H1 (cell line): Measurements from ENCODE around the gene STAU1. TPM values are rescaled to one million over a fixed set of nuclear protein-coding genes. Genes with fewer than 3 reads are reported as not detected.
A peak's percentile ranks its signal among the peaks of the same experiment; 100 is the strongest.

Experiments
- CTCF ChIA-PET: fragments of 300-600 bp; sonication (Branson Sonifier 250); formaldehyde crosslinking; loops from one replicate; lab custom pipeline; 2021; ENCODE audit not compliant: partially characterized antibody; lab: Charles Lee
- POLR2A ChIA-PET: fragments of 300-600 bp; sonication (Branson Sonifier 250); formaldehyde crosslinking; loops from one replicate; lab custom pipeline; 2021; ENCODE audit warnings: inconsistent platforms; ENCODE audit not compliant: partially characterized antibody; lab: Charles Lee
- DNase-seq, 2 experiments: peaks; one replicate each; pipeline versions ENCODE4 v3.0.0 to v3.0.0-alpha.2; 2010 to 2022; ENCODE audit warnings: low spot score in 2 of 2, low read depth in 1 of 2, mixed read lengths in 1 of 2
- FAIRE-seq: peaks from 2 replicates; lab custom pipeline; 2011; peaks lifted over from hg19 to GRCh38; lab: Jason Lieb, UNC
- H2AFZ ChIP-seq: 2 replicates; pipeline ENCODE4 v1.8.1; 2012; ENCODE audit warnings: low read length, inconsistent platforms
- H2AK5ac ChIP-seq: 2 replicates; pipeline ENCODE4 v1.6.1; 2013; ENCODE audit warnings: low read depth, low read length
- H2BK120ac ChIP-seq: replicated peaks from 2 replicates; pipeline ENCODE3; 2013; ENCODE audit warnings: low read depth, low read length, inconsistent platforms
- H2BK12ac ChIP-seq: 2 replicates; pipeline ENCODE4 v1.6.1; 2013; ENCODE audit warnings: low read depth, low read length
- H2BK15ac ChIP-seq: 2 replicates; pipeline ENCODE4 v1.6.1; 2013; ENCODE audit warnings: low read length
- H2BK20ac ChIP-seq: 2 replicates; pipeline ENCODE4 v1.6.1; 2013; ENCODE audit warnings: low read length
- H2BK5ac ChIP-seq: 2 replicates; pipeline ENCODE4 v1.6.1; 2013; ENCODE audit warnings: low read depth, low read length
- H3K14ac ChIP-seq: 2 replicates; pipeline ENCODE4 v1.6.1; 2013; ENCODE audit warnings: inconsistent platforms; ENCODE audit not compliant: insufficient read length
- H3K18ac ChIP-seq: 2 replicates; pipeline ENCODE4 v1.6.1; 2013; ENCODE audit warnings: low read length; ENCODE audit errors: extremely low read depth
- H3K23ac ChIP-seq: 2 replicates; pipeline ENCODE4 v1.6.1; 2013; ENCODE audit warnings: inconsistent platforms; ENCODE audit not compliant: insufficient read length
- H3K23me2 ChIP-seq: 2 replicates; pipeline ENCODE4 v1.6.1; 2013; ENCODE audit warnings: low read depth, low read length
- H3K27ac ChIP-seq: 2 replicates; pipeline ENCODE4 v1.6.1; 2011; ENCODE audit warnings: low read depth, low read length, inconsistent platforms
- H3K27me3 ChIP-seq, 4 experiments: replicated peaks in 1 of 4; 1 replicate in 1 of 4; 2 replicates in 3 of 4; pipeline versions ENCODE4 v1.6.1 to v1.8.1; 2011 to 2013; ENCODE audit warnings: low read length in 3 of 4, mild to moderate bottlenecking in 3 of 4, inconsistent platforms in 2 of 4, mixed read lengths in 2 of 4, moderate library complexity in 1 of 4; ENCODE audit not compliant: control insufficient read depth in 3 of 4, insufficient read depth in 3 of 4; ENCODE audit errors: extremely low read depth in 1 of 4
- H3K36me3 ChIP-seq, 4 experiments: 2 replicates each; pipeline versions ENCODE4 v1.6.1 to v1.8.1; 2011 to 2013; ENCODE audit warnings: mild to moderate bottlenecking in 4 of 4, low read length in 3 of 4, moderate library complexity in 2 of 4, control low read depth in 1 of 4, inconsistent platforms in 1 of 4; ENCODE audit not compliant: insufficient read depth in 4 of 4, control insufficient read depth in 2 of 4
- H3K4ac ChIP-seq: replicated peaks from 2 replicates; pipeline ENCODE3; 2013; ENCODE audit warnings: low read length, low read depth, mixed read lengths, inconsistent platforms; ENCODE audit not compliant: insufficient read length
- H3K4me1 ChIP-seq, 4 experiments: replicated peaks in 1 of 4; 1 replicate in 1 of 4; 2 replicates in 3 of 4; pipeline versions ENCODE4 v1.6.1 to v1.8.1; 2011 to 2013; ENCODE audit warnings: low read length in 3 of 4, inconsistent platforms in 2 of 4, mixed read lengths in 1 of 4; ENCODE audit not compliant: insufficient read depth in 4 of 4, control insufficient read depth in 3 of 4
- H3K4me2 ChIP-seq, 2 experiments: 2 replicates each; pipeline versions ENCODE4 v1.6.1 to v1.8.1; 2011 to 2013; ENCODE audit warnings: low read depth in 2 of 2, low read length in 2 of 2, control low read depth in 1 of 2, inconsistent platforms in 1 of 2, mild to moderate bottlenecking in 1 of 2; ENCODE audit not compliant: insufficient read depth in 1 of 2
- H3K4me3 ChIP-seq, 4 experiments: fragments of 200-600, 300-600 bp in 1 of 4; sonication (generic), shearing (Covaris generic), sonication (Bioruptor Twin) in 1 of 4; 2 replicates each; pipeline versions ENCODE4 v1.5.1 to v1.8.1; 2011 to 2016; ENCODE audit warnings: low read length in 4 of 4, low read depth in 3 of 4, control low read depth in 2 of 4, inconsistent platforms in 2 of 4, mild to moderate bottlenecking in 2 of 4, mixed read lengths in 1 of 4, moderate library complexity in 1 of 4; ENCODE audit not compliant: insufficient read depth in 2 of 4; ENCODE audit errors: extremely low read depth in 1 of 4
- H3K56ac ChIP-seq: replicated peaks from 2 replicates; pipeline ENCODE3; 2013; ENCODE audit warnings: low read depth, mild to moderate bottlenecking, mixed read lengths, low read length, inconsistent platforms; ENCODE audit not compliant: insufficient read length
- H3K79me1 ChIP-seq: 2 replicates; pipeline ENCODE4 v1.6.1; 2013; ENCODE audit warnings: low read depth, low read length, control low read depth
- H3K79me2 ChIP-seq, 2 experiments: 2 replicates each; pipeline versions ENCODE4 v1.6.1 to v1.8.1; 2012 to 2013; ENCODE audit warnings: low read length in 2 of 2, mild to moderate bottlenecking in 2 of 2, inconsistent platforms in 1 of 2; ENCODE audit not compliant: insufficient read depth in 2 of 2, control insufficient read depth in 1 of 2
- H3K9ac ChIP-seq, 4 experiments: replicated peaks in 1 of 4; 1 replicate in 1 of 4; 2 replicates in 3 of 4; pipeline versions ENCODE4 v1.6.1 to v1.8.1; 2011 to 2013; ENCODE audit warnings: low read depth in 3 of 4, low read length in 3 of 4, control low read depth in 2 of 4, mild to moderate bottlenecking in 2 of 4, moderate library complexity in 2 of 4, inconsistent platforms in 1 of 4; ENCODE audit errors: extremely low read depth in 1 of 4
- H3K9me3 ChIP-seq, 2 experiments: 2 replicates each; pipeline versions ENCODE4 v1.6.1 to v1.8.1; 2012 to 2013; ENCODE audit warnings: mild to moderate bottlenecking in 2 of 2, moderate library complexity in 2 of 2, control low read depth in 1 of 2, inconsistent platforms in 1 of 2, low read depth in 1 of 2, low read length in 1 of 2, mixed read lengths in 1 of 2; ENCODE audit not compliant: insufficient read depth in 2 of 2
- H4K20me1 ChIP-seq, 2 experiments: replicated peaks in 1 of 2; 2 replicates each; pipeline versions ENCODE3 to v1.8.1; 2011 to 2013; ENCODE audit warnings: inconsistent platforms in 2 of 2, low read length in 2 of 2, mild to moderate bottlenecking in 1 of 2; ENCODE audit not compliant: insufficient read depth in 2 of 2, control insufficient read depth in 1 of 2
- H4K5ac ChIP-seq: 2 replicates; pipeline ENCODE4 v1.6.1; 2013; ENCODE audit warnings: low read length, low read depth, mixed read lengths, inconsistent platforms; ENCODE audit not compliant: insufficient read length
- H4K8ac ChIP-seq: 2 replicates; pipeline ENCODE4 v1.8.0; 2013; ENCODE audit warnings: mild to moderate bottlenecking, moderate library complexity, low read length, inconsistent platforms; ENCODE audit not compliant: insufficient read depth; ENCODE audit errors: extremely low read depth
- H4K91ac ChIP-seq: replicated peaks from 2 replicates; pipeline ENCODE3; 2013; ENCODE audit warnings: low read length, mixed read lengths, inconsistent platforms; ENCODE audit not compliant: insufficient read length
- CEBPB ChIP-seq: IDR thresholded peaks from 2 replicates; pipeline ENCODE4 v1.6.1; 2012; ENCODE audit warnings: low read depth, low read length
- EGR1 ChIP-seq: IDR thresholded peaks from 2 replicates; pipeline ENCODE4 v1.6.1; 2011; ENCODE audit warnings: low read depth, low read length, borderline replicate concordance
- GABPA ChIP-seq: IDR thresholded peaks from 2 replicates; pipeline ENCODE4 v1.6.1; 2011; ENCODE audit warnings: mild to moderate bottlenecking, low read length, moderate library complexity, borderline replicate concordance; ENCODE audit not compliant: insufficient read depth
- JUN ChIP-seq: IDR thresholded peaks from 2 replicates; pipeline ENCODE4 v1.6.1; 2011; ENCODE audit warnings: low read depth, mild to moderate bottlenecking, improper control_type of control experiment, low read length
- KDM5A ChIP-seq: fragments of 200-600 bp; IDR thresholded peaks from 2 replicates; pipeline ENCODE4 v1.7.1; 2012; ENCODE audit warnings: mild to moderate bottlenecking, low read length, inconsistent platforms, mixed read lengths
- MAFK ChIP-seq: IDR thresholded peaks from 2 replicates; pipeline ENCODE4 v1.6.1; 2012; ENCODE audit warnings: low read depth, mild to moderate bottlenecking, improper control_type of control experiment, low read length
- RBBP5 ChIP-seq: IDR thresholded peaks from 2 replicates; pipeline ENCODE4 v1.7.1; 2012; ENCODE audit warnings: low read depth, mild to moderate bottlenecking, inconsistent platforms, low read length, moderate library complexity, borderline replicate concordance
- SIRT6 ChIP-seq: IDR thresholded peaks from one replicate; pipeline ENCODE4 v1.7.1; 2012; ENCODE audit warnings: low read length, inconsistent platforms
- SUZ12 ChIP-seq: fragments of 200-600 bp; sonication (generic); IDR thresholded peaks from 2 replicates; pipeline ENCODE4 v1.6.1; 2012; ENCODE audit warnings: mild to moderate bottlenecking, inconsistent platforms, low read length, moderate library complexity, mixed read lengths
- TAF1 ChIP-seq: IDR thresholded peaks from 2 replicates; pipeline ENCODE4 v1.6.1; 2011; ENCODE audit warnings: mild to moderate bottlenecking, low read depth, low read length
- WGBS, 2 experiments: shearing (Covaris generic) in 1 of 2; methylation state at CpG; one replicate each; pipeline versions ENCODE4 v1.1.6 to v1.1.7; 2013 to 2015; ENCODE audit warnings: low lambda C conversion rate in 2 of 2, mixed read lengths in 2 of 2, inconsistent platforms in 1 of 2, low coverage in 1 of 2, missing lambda C conversion rate in 1 of 2; ENCODE audit not compliant: insufficient replicate concordance in 2 of 2, insufficient coverage in 1 of 2, insufficient read length in 1 of 2; ENCODE audit errors: extremely low coverage in 1 of 2, missing lambda C conversion rate in 1 of 2; 5-methylcytosine and 5-hydroxymethylcytosine counted together
- polyA plus RNA-seq, 7 experiments: library from polyadenylated mRNA; depleted of rRNA in 3 of 7; stranded (reverse) in 5 of 7; unstranded in 2 of 7; fragments of >200 nt in 5 of 7; fragments of 200-250 nt in 2 of 7; gene quantifications; 1 replicate in 5 of 7; 2 replicates in 1 of 7; 4 replicates in 1 of 7; pipeline versions ENCODE4 v1.2.1 to v1.2.3, GENCODE V29; 2011 to 2013; ENCODE audit warnings: missing spikeins in 2 of 7, mixed read lengths in 2 of 7
- total RNA-seq: library from RNA; stranded (reverse); fragmentation: NEBNext Ultra II Directional; extraction: Animal tissue kit (Norgen Biotek cat#: 25700); gene quantifications from 2 replicates; pipeline ENCODE4 v1.2.1, GENCODE V29; 2021
- TF ChIP-seq, protein P1 (sequence below): IDR thresholded peaks from 2 replicates; pipeline ENCODE4 v1.6.1; 2011; ENCODE audit warnings: low read depth, mild to moderate bottlenecking, low read length; ENCODE audit not compliant: insufficient read depth

STAU1 gene
- total and polyA plus RNA-seq, 2 of the 8 experiments (the other 6 are each of a cell fraction or from before 2014, with no cell fraction given) = 41.4 to 107 TPM

- H2BK120ac ChIP-seq = no peak overlapping the region
- DNase-seq (no peak), FAIRE-seq (no peak)
- H3K4me3 ChIP-seq = peak overlapping the region; percentile 78 to 88 (median 85)
- H2BK5ac ChIP-seq = no peak overlapping the region; the same call in 1 of the 2 replicates
- peak overlapping the region; percentile 97 to 99 for H3K4me2 ChIP-seq
- no peak overlapping the region for H3K18ac ChIP-seq
- no peaks in the 10 kb centered on the region for H4K20me1 ChIP-seq
- peaks cover 10 to 15% of the 10 kb centered on the region in 2 experiments; a peak in 3 of 4 replicates for H3K79me2 ChIP-seq
- 76% methylated on average over 27 of the region's 28 CpGs; no CpG with 5 or more reads in 1 of the 2 experiments for WGBS, 2 experiments
- peaks cover 0 to 5% (median 3%) of the 10 kb centered on the region in 4 experiments; a peak in 3 of 7 replicates for H3K4me1 ChIP-seq
- peaks cover 3% of the 10 kb centered on the region; the same call in 1 of the 2 replicates for H3K79me1 ChIP-seq
- no peak overlapping the region for H3K14ac ChIP-seq
- H2BK15ac ChIP-seq = no peak overlapping the region
- H3K27ac ChIP-seq = peak overlapping the region; percentile 74
- CTCF ChIA-PET = interaction anchor here (0.6 to 1.5 kb wide), 4 partner anchors 10 to 88 kb away, joined by 3 to 5 read pairs (median 4); no protein-coding TSS in a partner anchor
- H4K5ac ChIP-seq = no peak overlapping the region
- H3K27me3 ChIP-seq = no peaks in the 10 kb centered on the region
- H3K56ac ChIP-seq = no peak overlapping the region
- peaks cover 14 to 35% (median 29%) of the 10 kb centered on the region in 4 experiments for H3K36me3 ChIP-seq
- H3K9ac ChIP-seq = peak overlapping the region; percentile 62 to 94 (median 88)
- no peak overlapping the region for H3K4ac ChIP-seq
- H2AK5ac ChIP-seq = no peak overlapping the region
- H2BK12ac ChIP-seq = 0 out of 2 replicates have a peak overlapping the region, but pooled peaks have one; percentile 53
- H2BK20ac ChIP-seq = no peak overlapping the region
- H4K91ac ChIP-seq = no peak overlapping the region
- POLR2A ChIA-PET = interaction anchor here (0.6 to 1.7 kb wide), 11 partner anchors 10 to 87 kb away, joined by 3 to 8 read pairs (median 4); partner anchors contain the start of gene ZNFX1
- H4K8ac ChIP-seq = no peak overlapping the region
- no peak overlapping the region for H2AFZ ChIP-seq
- no peaks in the 10 kb centered on the region for H3K9me3 ChIP-seq
- no peak overlapping the region for H3K23ac ChIP-seq
- peaks cover 7% of the 10 kb centered on the region; the same call in 1 of the 2 replicates for H3K23me2 ChIP-seq
- no peak for TF ChIP-seq MAFK
- TF ChIP-seq GABPA = no peak
- TF ChIP-seq SIRT6 = no peak
- TF ChIP-seq RBBP5 = no peak
- TF ChIP-seq, protein P1, sequence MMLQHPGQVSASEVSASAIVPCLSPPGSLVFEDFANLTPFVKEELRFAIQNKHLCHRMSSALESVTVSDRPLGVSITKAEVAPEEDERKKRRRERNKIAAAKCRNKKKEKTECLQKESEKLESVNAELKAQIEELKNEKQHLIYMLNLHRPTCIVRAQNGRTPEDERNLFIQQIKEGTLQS = no peak
- TF ChIP-seq EGR1 = no peak
- no peak for TF ChIP-seq SUZ12
- TF ChIP-seq TAF1 = no peak
- no peak; the same call in 1 of the 2 replicates for TF ChIP-seq KDM5A
- TF ChIP-seq JUN = no peak
- no peak for TF ChIP-seq CEBPB
These were observed 32.0 kb upstream of the STAU1 start for GRCh38 chr20:49219924-49220831.
